NCI-H2107 treated with DMSO at 0.1 percent for 48 hours (cell line): ENCODE measurements around the gene SPATA13.

Experiments
- DNase-seq: peaks from one replicate; lab custom pipeline; 2025; ENCODE audit not compliant: unreplicated experiment; lab: John Stamatoyannopoulos, UW

The SPATA13 gene

DNA sequence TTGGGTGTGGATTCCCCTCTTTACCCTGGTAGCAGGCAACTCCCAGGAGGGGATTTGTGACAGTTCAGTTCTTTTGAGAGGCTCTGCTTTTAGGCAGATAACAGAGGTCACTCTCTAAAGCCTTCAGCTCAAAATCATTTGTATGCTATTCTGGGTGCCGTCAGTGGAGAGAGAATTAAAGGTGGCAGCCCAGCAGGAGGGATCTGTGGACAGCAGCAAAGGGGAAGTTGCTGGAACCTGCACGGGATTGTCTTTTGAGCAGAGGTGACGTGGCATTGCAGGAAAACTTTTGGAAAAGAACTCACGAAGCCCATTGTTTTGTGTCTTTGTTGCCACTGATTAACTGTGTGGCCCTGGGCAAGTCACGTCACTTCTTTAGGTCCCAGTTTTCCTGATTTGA, 86.5 kb downstream of the SPATA13 start:
- no peak for DNase-seq

DNA sequence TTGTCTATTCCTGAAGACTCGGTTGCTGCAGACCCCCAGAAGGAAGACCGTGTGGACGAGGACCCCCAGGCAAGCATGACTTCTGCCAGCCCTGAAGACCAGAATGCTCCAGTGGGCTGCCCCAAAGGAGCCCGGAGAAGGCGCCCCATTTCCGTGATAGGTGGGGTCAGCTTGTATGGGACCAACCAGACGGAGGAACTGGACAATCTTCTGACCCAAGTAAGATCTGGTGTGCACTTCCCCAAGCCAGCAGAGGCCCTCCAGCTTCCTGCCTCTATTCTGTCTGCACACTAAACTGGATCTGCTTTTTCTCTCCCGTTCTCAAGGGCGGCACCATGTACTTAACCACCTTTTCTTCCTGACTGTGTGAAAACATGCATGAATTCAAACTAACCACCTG, 89.1 kb downstream of the SPATA13 start:
- no peak for DNase-seq

DNA sequence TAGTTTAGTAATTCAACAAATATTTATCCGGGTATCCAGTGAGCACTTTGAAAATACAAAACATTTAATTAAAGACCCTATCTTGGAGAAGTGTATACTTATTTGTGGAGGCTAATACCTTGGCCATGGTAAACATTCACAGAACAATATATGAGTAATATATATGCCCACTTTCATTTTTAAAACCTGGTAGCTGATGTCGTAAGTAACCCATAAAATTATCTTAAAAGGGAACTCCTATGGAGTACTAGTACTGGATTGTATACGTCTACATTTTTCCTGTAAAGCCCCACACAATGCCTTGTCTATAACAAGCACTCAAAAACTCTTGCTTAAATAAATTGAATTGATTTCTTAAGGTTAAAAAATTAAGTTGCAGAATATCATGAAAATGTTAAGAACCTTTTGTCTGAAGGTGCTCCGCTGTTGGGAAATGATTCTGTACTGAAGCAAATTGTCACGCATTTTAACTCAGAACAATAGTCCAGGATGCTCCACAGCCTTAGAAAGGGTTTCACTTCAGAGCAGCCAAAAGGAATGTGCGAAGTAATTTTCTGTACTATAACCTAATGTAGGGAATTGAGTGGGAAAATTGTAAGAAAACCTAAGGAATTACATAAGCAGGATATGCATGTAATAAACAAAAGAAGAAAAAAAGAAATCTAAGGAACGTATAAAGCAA, 90.0 kb downstream of the SPATA13 start:
- no peak for DNase-seq

DNA sequence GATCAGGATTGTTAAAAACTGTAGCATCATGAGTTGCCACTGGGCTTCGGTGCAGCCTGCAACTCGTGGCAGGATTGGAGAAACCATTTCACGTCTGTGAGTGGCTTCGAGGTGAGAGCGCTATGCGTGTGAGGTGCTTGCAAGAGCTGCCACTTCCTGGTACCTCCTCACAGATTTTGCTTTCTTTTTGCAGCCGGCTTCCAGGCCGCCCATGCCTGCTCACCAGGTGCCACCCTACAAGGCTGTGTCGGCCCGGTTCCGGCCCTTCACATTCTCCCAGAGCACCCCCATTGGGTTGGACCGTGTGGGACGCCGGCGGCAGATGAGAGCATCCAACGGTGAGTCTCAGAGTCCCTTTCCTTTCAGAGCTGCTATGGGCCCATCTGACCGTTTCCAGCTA, 91.0 kb downstream of the SPATA13 start:
- no peak for DNase-seq

DNA sequence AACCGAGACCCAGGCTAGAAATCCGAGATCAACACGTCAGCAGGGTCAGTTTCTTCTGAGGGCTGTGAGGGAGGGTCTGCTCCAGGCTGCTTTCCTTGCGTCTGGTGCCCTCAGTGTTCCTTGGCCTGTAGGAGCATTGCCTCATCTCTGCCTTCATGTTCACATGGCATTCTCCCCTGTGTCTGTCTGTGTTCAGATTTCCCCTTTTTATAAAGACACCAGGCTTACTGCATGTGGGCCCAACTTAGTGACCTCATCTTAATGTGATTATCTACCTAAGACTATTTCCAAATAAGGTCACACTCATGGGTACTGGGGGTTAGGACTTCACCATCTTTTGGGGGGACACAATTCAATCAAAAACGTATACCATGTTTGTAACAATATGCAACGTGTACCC, 91.6 kb downstream of the SPATA13 start:
- DNase-seq, result no peak

DNA sequence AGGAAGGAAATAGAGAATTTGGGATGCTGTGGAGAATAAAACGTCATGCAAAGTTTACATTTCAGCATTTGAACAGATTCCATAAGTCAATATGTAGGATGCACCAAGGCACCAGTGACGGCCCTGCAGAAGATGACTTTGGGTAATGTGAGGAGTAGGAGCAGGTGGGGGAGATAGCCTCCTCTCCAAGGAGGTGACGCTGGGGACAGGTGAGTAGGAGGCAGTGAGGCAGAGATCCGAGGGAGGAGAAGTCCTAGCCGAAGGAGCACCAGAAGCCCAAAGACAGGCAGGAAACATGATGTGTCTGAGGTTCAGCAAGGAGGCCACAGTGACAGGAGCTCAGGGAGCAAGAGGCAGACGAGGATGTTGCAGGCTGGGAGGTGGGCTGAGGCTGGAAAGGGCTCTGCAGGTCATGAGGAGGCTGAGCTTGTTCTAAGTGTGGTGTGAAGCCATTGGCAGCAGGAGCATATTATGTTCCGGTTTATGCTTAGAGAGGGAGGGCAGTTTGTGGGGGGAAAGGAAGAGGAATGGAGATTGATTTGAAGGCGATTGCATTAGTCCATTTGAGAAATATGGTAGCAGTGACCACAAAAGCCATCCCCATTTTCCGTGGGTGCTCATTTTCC, 93.1 kb downstream of the SPATA13 start:
- no peak for DNase-seq

DNA sequence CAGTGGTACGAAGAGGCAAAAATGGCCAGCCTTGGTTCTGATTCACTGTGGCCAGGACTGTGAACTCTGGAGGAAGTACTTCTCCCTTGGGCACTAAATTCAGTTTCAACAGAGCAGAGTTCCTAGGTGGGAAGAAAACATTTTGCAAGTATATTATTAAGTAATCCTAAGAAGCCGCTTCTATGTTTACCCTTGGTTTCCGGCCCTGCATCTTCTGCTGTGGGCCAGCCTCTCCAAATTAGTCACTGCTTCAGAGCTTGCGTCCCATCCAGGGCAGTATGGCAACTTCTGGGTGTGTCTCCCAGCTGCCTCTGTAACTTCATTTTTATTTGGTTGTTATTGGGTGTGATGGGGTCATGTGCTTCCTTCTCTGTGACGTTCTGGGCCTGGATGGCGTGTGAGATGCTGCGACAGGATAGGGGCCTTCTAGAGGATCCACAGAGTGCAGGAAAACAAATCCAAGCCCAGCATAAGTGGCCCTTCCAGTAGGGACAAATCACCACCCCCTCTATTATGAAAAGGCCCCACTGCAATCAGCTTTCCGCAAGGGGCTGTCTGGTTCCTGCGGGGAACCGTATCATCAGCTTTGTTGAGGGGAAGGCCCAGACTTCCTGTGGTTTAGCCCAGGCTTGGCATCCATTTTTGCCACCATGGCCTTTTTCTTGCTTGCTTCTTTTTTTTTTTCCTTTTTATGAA, 93.8 kb downstream of the SPATA13 start:
- no peak for DNase-seq

DNA sequence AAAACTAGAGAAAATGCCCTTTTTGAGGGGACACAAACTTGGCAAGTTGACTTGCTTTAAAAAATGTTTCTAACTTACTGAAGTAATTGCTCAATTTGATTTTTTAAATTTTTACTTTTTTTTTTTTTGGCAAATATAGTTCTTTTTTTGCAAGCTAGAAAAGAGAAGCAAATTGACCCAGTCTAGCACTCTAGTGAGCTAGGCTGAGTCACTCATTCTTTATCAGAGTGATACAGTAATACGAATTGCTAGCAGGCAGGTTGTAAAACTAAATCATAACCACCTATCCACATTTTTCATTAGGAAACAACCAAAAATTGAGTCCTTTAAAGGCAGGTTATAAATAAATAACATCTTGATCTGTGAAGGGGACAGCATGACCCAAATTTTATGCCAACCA, 97.0 kb downstream of the SPATA13 start:
- no peak for DNase-seq

DNA sequence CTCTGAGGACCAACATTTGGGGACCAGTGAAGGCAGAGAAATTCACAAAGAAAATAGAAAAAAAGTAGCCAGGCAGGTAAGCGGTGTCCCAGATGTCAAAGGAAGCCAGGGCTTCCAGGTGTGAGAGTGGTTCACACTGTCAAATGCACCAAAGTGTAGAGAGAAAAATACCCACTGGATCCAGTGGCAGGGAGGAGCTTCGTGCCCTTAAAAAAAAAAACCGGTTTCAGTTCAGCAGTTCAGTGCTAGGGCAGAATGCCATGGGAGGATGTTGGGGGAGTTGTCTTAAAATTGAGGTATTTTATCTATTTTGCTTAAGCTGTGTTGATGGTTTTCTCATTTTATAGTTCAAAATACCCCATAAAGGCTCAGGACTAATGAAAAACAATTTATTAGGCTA, 101.0 kb downstream of the SPATA13 start:
- DNase-seq, result no peak

DNA sequence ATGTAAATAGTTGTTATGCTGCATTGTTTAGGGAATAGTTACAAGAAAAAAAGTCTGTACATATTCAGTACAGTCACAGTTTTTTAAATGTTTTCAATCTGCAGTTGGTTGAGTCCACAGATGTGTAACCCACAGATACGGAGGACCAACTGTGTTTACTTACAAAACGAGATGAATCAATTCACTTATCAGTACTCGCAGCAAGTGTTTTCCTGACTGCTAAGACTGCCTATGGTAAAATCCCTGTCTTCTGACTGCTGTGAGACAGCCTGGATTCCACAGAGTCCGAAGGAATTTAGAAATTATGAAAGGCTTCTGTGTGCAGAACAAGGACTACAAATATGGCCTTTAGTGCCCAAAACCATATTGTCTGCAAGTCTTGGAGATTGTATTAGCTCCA, 103.1 kb downstream of the SPATA13 start:
- no peak for DNase-seq

DNA sequence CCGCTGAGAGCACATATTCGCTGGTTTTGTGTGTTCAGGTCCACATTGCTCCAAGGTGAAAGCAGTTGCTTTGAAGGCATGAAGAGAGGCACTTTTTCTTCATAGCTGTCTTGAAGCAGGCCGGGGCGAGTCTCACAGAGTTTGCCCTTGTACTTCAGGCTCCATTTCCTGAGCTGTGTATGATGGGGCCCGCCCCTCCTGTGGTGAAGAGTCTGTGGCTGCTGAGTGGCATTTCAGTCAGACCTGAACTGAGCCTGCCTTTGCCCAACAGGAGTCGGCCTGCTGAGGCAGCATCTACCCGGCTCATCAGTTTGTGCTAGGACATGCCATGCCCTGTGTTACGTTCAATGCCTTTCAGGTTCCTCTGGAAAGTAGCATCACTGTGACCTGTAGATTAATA, 104.5 kb downstream of the SPATA13 start:
- no peak for DNase-seq

DNA sequence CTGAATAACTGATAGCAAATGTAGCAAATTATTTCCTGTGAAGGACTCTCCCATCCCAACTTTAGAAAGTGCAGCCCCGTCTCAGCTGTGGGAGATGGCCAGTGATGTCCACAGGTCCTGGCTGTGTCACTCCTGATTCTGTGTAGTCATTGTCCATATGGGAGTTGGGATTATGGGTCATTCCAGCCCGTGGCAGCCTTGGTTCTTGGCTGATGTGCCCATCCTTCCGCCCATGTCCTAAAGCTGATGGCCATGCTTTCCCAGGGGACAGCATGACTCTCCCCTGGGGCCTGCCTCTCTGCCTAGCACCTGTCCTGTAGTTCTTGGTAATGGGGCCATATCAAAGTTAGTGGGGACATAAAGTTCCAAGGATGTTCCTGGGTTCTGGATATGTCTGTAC, 104.9 kb downstream of the SPATA13 start:
- no peak for DNase-seq

DNA sequence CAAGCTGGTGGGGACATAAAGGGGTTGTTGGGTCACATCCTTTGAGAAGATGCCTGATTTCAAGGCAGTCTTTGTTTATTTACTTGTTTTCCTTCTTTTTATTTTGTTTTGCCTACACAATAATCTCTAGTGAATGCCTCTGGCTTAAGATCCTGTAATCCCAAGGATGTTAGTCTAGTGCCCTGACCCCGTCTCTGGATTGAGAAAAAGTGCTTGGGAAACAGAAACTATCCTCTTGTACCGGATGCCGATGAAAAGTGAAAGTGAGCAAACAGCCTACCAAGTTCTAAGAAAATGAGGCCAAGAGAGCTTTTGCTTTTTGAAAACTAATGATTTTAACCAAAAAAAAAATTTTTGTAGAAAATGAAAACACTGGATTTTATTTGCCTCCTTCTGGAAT, 106.8 kb downstream of the SPATA13 start:
- DNase-seq, result no peak

DNA sequence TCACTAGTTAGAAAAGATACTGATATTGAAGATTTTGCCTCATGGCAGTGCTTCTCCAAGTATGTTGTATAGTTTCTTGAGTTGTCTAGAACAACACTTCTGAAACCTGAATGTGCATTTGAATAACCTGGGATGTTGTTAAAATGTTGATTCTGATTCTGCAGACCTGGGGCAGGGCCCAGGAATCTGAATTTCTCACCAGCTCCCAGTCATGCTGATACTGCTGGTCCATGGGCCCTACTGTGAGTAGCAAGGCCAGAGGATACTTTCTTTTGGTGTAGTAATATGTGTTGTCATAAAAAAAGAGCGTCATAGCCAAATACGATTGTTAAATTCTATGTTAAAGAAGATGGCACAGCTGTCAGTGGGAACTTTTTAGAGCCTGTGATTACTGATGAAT, 107.3 kb downstream of the SPATA13 start:
- no peak for DNase-seq

DNA sequence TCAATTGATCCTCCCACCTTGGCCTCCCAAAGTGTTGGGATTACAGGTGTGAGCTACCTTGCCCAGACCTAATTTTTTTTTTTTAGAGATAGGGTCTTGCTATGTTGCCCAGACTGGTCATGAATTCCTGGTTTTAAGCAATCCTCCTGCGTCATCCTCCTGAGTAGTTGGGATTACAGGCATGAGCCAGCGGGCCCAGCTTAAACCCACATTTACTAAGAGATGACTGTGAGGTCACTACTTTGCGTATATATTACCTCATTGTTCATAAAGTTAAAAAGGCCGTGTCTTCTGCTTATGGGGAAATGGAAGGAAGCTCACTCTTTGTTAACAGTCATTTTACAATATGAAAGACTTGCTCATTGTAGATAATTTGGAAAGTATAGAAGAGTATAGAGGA, 109.3 kb downstream of the SPATA13 start:
- DNase-seq, result no peak

DNA sequence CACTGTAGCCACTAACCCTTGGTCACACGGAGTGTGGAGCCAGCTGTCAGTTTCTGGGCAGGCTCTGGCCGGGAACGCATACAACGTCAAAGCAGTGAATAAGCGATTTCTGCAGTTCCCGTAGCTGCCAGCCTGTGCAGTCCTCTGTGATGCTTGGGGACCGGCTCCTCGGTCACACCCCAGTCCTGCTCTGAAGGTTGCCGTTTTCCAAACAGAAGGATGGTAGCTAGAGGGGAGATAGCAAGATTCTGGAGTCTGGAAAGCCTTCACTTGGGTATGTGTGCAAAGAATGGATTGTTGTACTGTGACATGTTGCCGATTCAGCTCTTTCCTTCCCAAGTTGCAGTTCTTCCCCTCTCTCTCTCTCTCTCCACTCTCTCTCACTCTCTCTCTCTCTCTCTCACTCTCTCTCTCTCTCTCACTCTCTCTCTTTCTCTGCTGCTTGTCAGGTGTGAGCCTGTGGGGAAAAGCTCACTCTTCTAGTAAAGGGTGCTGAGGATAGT, 110.2 kb downstream of the SPATA13 start:
- DNase-seq, result no peak

DNA sequence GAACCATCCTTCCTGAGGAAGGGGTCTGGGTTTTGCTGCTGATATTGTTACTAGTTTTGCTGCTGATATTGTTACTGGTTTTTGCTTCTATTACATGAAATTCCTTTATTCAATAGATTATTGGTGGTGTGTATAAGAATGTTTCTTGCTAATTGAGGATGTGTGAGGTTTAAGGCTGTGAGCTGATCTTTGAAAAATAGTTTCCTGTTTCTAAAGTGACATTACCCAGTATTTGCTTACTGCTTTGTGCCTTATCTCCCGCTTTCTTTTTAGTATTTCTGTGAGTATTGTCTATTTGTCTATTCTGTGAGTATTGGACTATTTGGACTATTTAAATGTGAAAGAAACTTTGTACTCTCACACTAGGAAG, 110.7 kb downstream of the SPATA13 start:
- DNase-seq, result no peak

DNA sequence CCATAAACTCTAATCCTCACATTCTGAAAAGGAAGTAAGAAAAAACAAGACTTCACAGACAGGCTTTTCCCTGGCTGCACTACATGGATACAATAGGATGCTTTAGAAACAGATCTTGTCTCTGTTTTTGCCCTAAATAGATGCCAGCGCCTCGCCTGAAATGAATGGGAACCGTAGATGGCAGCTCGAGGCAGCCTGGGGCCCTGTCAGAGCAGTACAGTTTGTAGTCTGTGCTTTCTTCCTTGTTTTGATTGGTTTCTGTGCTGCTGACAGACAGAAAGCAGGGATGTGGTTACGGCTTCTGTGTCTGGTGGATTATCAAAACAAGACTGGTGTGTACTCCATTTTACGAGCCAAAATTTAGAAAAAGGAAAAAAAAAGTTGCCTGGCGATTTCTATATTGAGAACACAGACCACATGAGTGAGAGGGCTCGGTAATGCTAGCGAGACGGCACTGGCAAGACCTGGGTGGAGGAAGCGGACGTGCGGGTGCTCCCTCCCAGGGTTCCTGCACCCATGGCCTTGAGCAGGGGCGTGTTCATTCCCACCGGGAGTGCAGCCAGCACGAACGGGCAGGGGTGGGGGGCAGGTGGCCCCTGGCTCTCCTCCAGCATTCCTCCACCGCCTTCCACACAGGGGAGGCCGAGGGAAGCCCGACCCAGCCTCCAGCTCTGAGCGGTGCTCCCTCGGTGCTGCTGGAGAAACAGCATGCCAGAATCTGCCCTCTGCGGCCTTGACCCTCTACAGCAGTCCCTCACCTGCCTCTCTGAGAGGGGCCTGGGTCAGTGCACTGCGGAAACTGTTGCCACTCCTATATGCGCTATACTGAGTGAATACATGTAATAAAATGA, 111.3 kb downstream of the SPATA13 start:
- no peak for DNase-seq

DNA sequence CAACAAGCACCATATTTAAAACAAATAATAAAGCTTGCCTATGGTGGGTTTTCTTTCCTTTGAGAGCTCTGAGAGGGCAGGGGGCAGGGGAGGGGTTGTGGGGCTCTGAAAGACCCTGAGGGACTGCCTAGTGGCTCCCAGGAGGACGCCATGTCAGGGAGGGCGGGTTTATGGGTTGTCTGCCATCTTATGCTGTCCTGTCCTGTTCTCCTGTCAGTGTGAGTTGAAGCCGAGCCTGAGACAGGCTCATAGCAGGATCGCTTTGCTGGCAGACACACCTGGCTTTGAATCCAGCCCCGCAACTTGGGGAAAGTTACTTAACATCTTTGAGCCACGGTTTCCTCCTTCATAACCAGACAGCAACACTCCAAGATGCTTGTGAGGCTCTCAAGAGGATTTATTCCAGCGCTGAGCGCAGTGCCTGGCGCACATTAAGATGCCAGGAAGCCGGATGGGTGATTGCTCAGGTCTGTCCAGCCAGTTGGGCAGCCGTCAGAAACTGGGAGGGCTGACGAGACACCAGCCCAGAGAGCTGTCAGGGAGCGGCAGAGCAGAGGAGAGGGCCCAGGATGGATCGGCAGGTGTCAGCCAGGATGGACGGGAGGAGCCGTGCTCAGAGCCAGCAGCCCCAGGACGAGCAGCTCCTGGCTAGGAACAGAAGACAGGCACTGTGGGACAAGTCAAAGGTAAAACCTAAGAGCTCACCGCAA, 112.1 kb downstream of the SPATA13 start:
- no peak for DNase-seq

DNA sequence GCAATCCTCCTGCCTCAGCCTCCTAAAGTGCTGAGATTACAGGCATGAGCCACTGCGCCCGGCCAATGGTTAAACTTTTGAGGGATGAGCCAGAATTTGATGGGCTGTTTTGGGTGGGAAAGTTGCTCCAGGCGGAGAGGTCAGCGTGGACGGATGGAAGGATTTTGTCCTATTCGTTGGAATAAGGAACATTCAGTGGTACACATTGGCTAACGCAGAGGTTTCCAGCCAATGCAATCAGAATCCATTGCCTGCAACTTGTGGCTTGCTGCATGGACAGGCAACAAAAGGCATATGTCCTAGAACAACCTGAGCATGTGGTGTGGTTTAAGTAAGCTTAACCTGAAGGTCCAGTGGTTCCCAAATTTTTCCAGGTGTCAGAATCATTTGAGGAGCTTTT, 113.4 kb downstream of the SPATA13 start:
- DNase-seq, result no peak

DNA sequence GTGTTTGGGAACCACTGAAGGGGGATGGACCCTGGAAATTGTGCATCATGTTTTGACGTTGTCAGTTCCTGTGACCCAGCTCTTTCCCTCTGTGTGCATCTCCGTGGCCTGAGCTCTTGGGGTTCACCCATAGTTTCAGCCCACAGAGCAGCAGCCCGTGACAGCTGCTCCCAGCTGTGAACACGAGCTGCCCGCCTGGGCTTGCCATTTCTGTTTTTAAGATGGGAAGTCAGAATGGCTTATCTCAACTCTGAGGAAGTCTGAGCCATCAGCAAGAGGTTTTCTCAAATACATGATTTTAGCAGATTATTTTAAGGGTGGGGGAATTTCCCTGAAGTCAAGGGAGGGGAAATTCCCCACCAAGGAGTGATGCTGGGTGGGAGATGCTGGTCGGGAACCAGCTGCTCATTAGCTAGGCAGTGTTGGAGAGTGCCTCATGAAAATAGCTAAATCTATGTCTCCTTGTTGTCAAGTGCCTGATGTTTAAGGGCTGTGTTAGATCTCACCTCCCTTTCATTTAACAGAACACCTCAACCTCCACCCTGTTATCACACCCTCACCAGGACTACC, 114.0 kb downstream of the SPATA13 start:
- no peak for DNase-seq
